HG02642 (cell line): ENCODE measurements around the gene GAN.
A peak's percentile ranks its signal among the peaks of the same experiment; 100 is the strongest.
"Not testable (repeated sequence)": the region's sequence is repeated elsewhere in the genome, so short reads cannot be mapped to it uniquely, and the experiment has no call there.

Experiments
- ATAC-seq: cut with Tn5 transposase; IDR thresholded peaks from one replicate; pipeline ENCODE4 v1.9.1; 2021; ENCODE audit warnings: mild to moderate bottlenecking; ENCODE audit not compliant: unreplicated experiment, poor library complexity

The GAN gene

DNA sequence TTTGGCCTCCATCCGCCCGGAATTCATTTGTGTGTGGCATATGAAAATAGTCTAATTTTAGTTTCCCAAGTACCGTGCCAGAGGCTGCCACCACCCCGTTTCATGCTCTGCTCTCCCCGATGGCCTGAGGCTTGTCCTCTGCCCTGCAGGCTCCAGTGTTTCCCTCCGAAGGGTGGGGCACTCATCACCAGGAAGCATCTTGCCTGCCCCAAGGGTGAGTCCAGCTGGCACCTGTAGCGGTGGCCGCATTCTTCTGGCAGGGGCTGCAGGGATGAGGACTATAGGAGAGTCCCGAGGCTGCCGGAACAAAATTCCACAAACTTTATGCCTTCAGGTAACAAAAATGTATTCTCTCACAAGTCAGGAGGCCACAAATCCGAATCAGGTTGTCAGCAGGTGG, 106.8 kb downstream of the GAN start:
- no peak for ATAC-seq

DNA sequence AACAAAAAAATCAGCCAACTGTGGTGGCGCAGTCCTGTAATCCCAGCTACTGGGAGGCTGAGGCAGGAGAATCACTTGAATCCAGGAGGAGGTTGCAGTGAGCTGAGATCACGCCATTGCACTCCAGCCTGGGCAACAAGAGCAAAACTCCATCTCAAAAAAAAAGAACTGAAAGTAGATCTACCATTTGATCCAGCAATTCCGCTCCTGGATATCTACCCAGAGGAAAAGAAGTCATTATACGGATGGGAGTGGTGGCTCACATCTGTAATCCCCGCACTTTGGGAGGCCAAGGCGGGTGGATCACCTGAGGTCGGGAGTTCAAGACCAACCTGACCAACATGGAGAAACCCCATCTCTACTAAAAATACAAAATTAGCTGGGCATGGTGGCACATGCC, 107.4 kb downstream of the GAN start:
- not testable (repeated sequence) for ATAC-seq

DNA sequence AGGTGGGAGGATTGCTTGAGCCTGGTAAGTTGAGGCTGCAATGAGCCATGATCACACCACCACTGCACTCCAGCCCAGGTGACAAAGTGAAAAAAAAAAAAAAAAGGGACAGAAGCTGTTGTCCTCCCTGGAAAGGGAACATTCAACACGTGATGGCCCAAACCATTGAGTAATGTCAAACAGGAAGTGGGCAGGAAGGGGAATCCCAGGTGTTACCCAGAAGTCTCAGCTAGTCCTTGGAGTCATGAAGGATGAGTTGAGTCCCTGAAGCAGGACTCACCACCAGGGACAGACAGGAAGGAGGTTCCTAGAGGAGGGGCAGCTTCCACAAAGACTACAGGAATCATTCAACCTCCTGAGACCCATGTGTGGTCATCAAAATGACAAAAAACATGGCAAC, 110.0 kb downstream of the GAN start:
- ATAC-seq = no peak

DNA sequence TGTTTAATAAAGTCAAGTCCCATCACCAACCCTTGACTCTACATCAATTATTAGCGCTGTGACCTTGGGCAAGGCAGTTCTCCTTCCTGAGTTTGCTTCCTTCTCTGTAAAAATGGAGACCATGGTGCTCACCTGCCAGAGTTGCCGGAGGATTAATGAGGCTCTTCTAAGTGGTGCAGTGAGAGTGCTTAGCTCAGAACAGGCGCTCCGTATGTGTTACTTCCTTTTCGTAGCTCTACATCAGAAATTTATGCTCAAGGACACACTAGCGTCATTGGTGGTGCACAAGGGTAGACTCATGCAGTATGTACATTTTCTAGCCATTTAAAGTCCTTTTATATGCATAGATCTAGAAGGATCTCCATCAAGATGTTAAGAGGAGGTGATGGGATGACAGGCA, 112.5 kb downstream of the GAN start:
- no peak for ATAC-seq

- no peak for ATAC-seq
Observed at GRCh38 chr16:81429045-81429521, 114.3 kb downstream of the GAN start.

DNA sequence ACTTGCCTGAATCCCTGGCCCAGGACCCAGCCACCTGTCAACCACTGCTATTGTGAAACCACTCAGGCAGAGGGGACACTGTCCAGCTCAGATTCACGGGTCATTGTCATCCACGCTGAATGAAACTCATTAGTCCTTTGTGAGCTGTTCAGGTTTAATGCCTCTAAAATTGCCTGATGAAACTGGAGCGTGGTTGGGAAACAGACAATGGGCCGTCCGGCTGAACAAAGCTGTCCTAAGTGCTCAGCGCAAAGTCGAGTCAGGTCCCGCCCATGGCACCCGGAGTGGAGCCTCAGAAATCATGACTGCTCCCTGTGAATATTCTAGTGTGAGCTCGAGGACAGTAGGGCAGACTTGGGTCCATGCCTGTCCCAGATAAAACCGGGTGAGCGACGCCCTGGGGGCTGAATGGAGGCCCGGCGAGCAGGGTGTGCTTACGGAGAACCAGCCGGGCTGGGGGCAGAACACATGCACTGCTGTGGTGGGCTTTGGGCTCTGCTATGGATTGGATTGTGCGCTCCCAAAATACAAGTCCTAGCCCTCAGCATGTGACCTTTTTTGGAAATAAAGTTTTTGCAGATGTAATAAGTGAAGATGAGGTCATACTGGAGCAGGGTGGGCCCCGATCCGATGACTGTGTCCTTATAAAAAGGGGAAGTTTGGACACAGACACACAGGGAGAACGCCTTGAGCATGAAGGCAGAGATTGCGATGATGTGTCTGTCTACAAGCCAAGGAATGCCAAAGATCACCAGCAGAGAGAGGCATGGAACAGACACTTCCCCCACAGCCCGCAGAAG, 117.0 kb downstream of the GAN start:
- ATAC-seq = peak; percentile 45

DNA sequence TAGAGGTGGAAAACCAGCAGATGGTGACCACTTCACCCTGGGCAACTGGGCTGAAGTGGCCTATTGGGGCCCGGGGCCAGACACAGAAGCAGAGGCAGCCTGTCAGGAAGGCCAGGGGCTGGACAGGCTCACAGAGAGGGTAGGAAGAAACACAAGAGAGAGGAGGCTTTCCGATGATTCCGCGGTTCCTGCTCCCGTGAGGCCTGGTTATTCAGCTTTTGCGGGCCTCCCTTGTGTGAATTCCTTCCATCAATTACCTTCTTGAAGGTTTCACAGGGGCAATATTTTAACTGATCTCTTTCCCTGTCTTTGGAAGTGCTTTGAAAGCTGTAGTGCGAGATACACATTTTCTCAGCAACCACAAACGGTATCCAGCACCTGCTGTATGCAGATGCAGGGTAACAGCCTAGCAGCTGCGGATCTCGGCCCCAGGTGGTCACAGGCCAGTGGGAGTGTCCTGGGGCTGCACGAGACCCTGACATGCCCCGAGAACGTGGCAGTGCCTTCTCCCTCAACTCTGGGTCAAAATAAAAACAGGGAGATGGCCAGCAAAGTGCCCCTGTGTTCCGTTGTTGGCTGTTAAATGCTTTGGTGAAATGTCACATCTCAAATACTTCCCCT, 118.3 kb downstream of the GAN start:
- ATAC-seq = no peak

GRCh38 chr16:81435103-81435502, 120.3 kb downstream of the GAN start:
- ATAC-seq = no peak

DNA sequence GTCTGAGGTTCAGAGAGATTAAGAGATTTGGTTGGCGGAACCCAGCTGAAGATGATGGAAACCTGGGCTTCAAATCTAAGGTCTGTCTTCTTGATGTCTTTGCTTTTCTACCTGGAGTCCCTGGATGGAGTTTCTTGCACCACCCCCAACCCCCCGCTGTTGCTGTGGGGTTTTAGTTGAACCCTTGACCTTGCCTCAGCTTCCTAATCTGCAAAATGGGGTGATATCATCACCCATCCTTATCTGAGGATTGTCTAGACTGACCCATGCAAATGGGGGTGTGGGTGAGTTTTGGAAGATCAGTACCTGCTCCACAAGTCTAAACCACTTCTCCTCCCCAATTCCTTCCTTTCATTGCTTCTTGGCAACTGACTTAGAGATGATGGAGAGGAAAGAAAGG, 120.8 kb downstream of the GAN start:
- ATAC-seq = no peak

DNA sequence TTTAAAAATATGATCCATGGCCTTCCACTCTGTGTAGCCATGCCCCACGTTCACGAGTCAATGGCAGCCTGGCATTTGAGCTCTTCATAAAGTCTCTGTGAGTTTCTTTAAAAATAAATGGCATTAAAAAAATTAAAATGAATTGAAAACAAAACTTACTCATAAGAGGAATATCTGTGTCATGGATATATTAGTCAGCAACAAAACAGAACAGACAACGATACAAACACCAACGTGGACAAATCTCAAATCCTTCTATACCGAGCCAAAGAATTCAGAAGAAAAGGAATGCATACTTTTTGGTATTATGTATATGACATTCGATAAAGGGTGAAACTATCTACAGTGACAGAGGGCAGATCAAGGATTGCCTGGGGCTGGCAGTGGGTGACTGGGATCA, 121.6 kb downstream of the GAN start:
- no peak for ATAC-seq

DNA sequence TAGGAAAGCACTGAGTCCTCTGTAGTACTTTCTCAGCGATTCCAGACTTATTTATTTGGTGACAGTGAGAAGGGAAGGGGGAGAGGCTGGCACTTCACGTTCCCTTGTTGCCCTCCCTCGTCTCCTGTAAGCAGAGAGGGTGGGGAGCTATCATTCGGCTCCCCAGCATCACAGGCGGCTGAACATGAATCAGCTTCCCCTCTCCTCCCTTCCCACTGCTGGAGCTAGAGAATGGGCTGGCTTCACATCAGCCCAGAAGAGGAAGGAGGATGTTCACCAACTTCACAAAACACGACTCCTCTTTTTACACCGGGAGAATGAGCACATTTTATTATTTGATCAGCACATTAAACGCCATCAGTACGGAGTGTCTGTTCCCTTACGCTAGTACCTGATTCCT, 123.1 kb downstream of the GAN start:
- ATAC-seq = no peak
